Gastroesophageal sphincter (tissue), 3 donors: ENCODE results near the gene SCAI.
A peak's percentile ranks its signal among the peaks of the same experiment; 100 is the strongest.

ENCODE experiments used
- CTCF ChIP-seq, 4 experiments: fragments of 200-600 bp in 2 of 4; fragments of 450-650 bp in 2 of 4; sonication (generic) in 1 of 4; IDR thresholded peaks; one replicate each; pipeline ENCODE4 v1.5.1; 2017 to 2019; ENCODE audit warnings: antibody characterized with exemption in 4 of 4, mild to moderate bottlenecking in 2 of 4, moderate library complexity in 2 of 4
- POLR2AphosphoS5 ChIP-seq: sonication (generic); formaldehyde crosslinking; IDR thresholded peaks from one replicate; pipeline ENCODE4 v1.6.1; 2017; ENCODE audit warnings: antibody characterized with exemption

DNA sequence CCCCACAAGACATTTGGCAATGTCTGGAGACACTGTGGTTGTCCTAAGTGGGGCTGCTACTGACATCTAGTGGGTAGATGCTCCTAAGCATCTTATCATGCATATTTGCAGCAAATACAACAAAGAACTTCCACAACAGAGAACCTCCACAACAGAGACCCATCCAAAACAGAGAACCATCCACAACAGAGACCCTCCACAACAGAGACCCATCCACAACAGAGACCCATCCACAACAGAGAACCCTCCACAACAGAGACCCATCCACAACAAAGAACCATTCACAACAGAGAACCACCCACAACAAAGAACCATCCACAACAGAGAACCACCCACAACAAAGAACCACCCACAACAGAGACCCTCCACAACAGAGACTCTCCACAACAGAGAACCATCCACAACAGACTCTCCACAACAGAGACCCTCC lies 248.6 kb downstream of the SCAI start:
- TF ChIP-seq POLR2AphosphoS5 (no peak), CTCF (IDR thresholded peaks at IDR 0.05) (peak in 1 of 4 experiments; percentile 36)
